ENCODE measurements around the gene FAM107B.

Gene FAM107B

DNA sequence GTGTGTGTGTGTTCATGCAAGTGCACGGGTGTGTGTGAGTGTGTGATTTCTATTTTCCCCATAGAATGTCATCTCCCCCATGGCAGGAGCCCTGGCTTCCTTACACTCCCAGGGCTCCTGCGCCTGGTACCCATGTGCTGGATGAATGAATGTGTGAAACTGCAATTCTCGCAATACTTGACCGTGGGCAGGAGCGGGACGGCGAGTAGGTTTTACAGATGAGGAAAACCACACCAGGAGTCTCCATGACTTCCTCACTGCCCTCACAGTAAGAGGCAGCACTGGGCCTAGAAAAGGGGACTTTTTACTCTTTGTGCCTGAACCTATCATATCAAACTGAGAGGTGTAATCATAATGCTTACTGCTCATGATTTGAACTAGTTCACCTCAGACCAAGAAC is 276.4 kb downstream of the FAM107B start:
- no peak for DNase-seq (ENCODE audit: low spot score)

DNA sequence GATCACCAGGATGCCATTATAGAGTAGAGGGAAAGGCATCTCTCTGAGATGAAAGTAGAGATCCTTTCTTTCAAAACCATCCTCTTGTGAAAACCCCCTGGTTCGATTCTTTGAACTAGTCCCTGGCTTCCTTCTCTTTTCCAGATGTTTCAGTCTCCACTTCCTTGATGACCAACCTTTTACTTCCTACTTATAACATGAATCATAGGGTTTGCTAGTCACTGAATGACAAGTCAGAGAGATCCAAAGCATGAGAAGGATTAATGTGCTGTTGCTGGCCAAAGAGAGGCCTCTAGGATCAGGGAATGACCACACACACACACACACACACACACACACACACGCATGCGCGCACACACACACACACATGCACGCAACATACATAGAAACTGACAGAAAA is 282.9 kb downstream of the FAM107B start:
- no peak for DNase-seq (ENCODE audit: low spot score)

DNA sequence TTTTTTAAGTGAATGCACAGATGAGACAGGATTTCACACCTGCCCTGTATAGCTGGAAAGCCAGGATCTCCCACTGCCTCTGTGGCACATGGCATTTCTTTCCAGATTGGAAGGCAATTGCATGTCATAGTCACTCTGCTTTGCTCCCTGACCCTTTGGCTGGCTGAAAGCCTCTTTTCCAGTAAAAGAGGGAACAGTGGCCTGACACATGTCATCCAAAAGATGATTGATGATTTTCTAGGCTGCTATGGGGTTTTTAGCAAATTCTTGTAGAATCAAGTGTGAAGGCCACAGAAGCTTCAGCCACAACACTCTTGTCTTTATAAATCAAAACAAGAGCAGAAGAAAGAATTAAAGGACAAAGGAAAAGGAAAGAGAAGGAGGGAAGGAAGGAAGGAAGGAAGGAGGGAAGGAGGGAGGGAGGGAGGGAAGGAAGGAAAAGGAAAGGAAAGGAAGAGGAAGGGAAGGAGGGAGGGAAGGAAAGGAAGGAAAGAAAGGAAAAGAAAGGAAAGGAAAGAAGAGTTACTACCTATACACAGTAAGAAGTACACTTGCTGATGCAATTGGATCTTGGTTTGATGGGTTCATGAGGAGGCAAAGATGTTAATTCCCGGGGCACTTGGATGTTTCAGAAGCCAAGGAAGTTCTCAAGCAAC is 285.0 kb downstream of the FAM107B start:
- DNase-seq (ENCODE audit: low spot score), result no peak

DNA sequence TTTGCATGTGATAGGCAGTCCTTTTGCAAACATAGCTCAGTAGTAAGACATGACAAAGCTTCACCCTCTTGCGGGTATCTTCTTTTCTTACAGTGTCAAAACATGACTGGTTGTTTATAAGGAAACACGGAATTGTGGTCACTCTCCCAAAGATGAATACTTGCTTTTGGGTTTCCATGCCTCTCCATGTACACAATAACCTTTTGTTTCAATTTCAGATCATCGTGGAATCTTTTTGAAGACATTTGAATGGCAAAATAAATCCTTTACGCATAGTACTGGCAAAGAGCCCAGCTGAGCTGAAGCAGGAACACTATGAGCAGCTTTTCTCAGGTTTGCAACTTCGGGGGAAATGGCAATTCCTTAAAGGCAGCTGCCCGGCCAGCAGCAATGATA is 287.2 kb downstream of the FAM107B start:
- no peak for DNase-seq (ENCODE audit: low spot score)

DNA sequence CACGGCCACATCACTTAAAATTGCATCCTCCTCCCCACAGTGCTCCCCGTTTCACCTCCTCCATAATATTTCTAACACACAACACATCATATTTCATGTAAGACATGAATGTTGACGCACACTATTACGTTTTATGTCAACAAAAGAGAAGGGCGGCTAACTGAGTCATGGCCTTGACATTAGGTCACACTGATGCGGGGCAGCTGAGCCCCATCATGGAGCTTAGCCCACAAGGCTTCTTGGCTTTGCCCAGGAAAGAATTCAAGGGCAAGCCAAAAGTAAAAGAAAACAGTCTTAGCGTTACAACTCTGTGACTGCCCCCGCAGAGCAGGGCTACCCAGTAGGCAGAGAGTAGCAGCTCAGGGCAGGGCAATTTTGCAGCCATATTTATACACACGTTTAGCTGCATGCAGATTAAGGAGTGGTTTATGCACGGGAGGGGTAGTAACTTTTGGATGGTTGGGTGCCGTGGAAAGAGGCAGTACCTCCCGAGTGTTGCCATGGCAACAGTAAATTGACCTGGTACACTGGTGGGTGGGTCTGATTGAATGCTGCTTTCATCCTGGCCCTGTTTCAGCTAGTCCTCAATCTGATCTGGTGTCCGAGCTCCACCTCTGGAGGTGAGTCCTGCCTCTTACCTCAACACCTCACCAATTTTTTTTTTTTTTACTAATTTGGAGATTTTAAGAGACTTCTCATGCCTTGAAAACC is 287.8 kb downstream of the FAM107B start:
- DNase-seq (ENCODE audit: low spot score), result no peak

DNA sequence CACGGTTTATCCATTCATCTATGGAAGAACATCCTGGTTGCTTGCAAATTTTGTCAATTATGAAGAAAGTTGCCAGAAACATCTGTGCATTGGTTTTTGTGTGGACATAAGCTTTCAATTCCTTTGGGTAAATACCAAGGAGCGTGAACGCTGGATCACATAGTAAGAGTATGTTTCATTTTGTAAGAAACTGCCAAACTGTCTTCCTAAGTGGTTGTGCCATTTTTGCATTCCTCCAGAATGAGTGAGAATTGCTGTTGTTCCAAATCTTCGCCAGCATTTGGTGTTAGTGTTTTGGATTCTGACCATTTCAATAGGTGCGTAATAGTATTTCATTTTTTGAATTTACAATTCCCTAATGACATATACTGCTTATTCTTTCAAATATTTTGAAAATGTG is 288.7 kb downstream of the FAM107B start:
- DNase-seq (ENCODE audit: low spot score), result no peak

DNA sequence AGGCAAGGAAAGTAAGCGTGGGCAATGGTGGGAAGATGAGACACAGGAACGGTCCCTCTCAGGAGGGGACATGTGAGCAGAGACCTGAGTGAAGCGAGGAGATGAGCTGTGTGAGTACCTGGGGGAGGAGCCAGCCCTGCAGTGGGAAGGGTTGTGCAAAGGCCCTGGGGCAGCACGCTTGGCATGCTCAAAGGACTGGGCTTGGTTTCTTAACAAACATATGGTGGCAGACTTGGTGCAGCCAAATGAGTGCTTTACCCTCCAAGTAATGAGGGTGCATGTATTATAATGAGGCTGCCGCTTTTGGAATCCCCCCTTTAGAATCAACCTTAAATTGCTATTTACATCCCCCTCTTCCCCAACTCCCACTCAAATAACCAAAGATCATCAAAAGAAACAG is 291.3 kb downstream of the FAM107B start:
- no peak for DNase-seq (ENCODE audit: low spot score)

DNA sequence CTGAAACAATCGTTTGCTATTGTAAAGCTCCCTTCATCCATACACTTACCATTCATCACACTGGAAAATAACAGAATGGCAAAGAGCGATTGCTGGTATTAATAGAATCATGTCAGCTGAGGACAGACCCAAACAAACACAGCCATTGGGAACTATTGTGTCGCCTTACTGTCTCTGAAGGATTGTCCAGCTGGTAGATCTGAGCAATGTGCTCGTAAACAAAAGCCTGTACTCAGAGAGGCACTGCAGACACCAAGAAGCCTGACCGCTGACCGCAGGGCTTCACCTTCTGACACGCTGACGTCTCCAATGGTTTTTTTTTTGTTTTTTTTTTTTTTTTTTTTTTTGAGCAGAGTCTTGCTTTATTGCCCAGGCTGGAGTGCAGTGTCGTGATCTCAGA is 292.9 kb downstream of the FAM107B start:
- DNase-seq (ENCODE audit: low spot score), result no peak

DNA sequence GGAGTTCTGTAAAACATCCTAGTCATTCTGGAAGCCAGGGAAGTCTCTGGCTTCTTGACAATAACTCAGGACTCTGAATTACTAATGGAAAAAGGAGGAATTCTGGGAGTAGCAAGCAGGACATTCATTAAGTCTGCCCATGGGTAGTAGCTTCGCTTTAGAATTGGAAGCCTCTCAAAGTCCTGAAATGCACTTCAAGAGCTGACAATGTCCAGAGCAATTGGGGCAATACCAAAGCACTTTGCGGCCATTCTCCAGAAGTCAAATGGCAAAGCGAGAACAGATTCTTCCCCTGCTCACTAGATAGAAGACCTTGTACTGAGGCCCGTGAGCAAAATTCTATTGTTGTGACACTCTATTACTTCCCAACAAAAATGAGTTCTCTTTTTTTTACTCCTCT is 293.7 kb downstream of the FAM107B start:
- DNase-seq (ENCODE audit: low spot score), result no peak

DNA sequence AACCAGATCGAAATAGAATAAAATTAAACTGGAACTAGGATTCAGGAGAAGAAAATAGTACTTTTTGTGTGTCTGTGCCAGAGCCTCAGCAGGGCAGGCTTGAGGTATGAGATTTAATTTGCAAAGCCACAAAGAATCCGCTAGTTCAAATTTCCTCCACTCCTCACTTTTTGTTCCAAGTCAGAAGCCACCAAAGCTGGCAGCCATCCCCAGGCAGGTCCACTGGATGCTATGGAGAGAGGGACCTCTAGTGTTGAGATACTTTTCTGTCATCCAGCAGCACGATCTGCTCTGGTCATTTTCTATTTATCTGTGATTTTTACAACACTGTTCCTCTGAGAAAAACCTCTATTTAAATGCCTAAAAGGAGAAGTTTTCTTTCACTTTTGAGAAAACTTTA is 296.1 kb downstream of the FAM107B start:
- peak; percentile 49 for DNase-seq (ENCODE audit: low spot score)

DNA sequence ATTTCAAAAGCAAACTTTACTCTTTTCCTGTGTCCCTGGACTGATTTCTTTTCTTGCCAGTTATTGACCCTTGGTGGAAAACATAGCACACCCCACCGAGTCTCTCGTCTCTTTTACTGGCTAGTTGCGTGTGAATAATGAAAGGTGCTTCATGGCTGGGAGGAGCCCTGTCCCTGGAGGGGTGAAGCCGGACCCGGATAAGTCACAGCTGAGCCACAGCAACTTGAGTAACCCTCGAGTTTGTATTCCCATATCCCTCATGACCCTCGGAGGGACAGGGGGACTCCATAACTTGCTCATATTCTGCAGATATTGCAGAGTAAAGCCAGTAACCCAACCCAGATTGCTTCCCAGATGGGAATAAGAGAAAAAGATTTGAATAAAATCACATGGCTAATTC is 296.5 kb downstream of the FAM107B start:
- DNase-seq (ENCODE audit: low spot score), result no peak

DNA sequence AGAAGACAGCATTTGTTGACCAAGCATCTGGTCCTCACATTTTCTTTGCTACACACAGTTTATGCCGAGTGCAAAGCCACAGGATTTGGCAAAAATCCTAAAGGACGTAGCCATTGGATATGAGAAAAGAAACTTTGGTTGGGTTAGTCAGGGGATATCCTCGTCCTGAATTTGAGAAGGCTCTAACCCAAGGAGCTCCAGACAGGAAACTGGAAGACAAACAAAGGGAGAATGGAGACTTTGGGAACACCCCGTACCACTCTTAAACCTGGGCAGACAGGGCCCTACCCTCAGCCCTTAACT is 297.3 kb downstream of the FAM107B start:
- no peak for DNase-seq (ENCODE audit: low spot score)

DNA sequence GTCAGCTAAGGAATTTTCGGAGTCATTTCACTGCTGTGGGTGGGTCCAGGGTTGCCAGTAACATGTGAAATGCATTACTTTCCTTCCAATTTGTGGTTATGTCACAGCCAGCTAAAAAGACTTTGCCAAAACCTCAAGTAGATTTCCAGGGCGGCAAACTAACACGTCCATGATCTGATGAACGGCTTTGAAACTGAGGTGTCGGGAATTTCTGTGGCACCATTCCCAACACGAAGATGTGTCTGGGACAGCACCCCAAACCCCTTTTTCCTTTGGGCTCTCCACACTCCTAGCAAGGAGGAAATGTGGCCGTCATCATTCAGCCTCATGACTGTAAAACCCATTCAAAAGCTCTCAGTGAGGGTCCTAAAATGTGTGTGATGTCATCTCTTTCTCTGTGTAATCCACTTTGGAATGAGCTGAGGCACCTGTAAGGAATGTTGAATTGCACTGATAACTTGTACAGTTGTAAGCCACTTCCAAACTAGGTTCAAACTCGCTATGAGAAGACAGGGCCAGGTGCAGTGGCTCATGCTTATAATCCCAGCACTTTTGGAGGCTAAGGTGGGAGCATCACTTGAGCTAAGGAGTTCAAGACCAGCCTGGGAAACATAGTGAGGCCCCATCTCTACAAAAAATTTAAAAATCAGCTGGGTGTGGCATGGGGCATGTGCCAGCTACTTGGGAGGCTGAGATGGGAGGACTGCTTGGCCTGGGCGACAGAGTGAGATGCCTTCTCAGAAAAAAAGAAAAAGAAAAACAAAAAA is 297.9 kb downstream of the FAM107B start:
- DNase-seq (ENCODE audit: low spot score), result no peak

DNA sequence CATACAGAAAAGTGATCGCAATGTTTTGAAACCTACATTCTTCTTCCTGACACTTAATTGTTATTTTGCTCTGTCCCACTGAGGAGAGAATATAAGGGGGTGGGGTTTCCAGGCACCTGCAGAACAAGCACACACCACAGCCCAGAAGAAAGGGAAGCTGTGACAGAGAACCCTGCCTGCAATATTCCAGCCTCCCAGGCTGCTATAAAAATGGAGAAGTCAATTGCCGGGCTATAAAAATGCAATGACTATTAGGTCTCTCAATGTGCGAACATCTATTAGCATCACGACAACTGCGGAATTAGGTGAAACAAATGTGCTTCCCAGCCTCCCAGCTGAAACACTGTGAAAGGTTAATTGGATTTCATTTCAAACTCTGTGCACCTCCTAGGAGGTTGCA is 298.7 kb downstream of the FAM107B start:
- DNase-seq (ENCODE audit: low spot score), result no peak

DNA sequence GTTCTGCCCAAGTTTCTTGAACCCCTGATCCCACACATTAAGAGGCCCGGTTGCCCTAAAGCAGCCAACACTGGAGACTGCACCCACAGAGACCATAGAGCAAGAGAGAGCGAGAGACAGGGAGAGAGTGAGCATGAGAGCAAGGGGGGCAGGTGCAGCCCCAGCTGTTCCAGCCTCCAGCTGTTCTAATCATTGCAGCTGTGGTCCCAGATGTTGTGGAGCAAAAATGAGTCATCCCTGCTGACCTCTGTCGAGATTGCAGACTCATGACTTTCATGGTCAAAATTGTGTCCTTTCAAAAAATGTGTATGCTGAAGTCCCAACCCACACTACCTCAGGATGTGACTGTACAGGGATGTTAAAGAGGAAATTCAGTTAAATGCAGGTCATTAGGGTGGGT is 300.0 kb downstream of the FAM107B start:
- no peak for DNase-seq (ENCODE audit: low spot score)

DNA sequence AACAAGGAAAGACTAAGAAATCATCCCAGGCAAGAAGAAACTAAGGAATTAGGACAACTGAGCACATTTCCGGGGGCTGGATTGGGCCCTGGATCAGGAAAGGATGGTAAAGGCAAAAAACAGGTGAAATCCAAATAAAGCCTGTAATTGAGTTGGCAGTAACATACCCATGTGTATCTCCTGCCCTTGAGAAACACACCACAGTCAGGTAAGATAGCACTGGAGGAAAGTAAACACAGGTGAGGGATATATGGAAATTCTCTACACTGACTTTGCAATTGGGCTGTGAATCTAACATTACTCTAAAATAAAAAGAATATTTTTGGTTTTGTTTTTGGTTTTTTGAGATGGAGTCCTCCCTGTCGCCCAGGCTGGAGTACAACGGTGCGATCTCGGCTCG is 303.8 kb downstream of the FAM107B start:
- DNase-seq (ENCODE audit: low spot score), result no peak

DNA sequence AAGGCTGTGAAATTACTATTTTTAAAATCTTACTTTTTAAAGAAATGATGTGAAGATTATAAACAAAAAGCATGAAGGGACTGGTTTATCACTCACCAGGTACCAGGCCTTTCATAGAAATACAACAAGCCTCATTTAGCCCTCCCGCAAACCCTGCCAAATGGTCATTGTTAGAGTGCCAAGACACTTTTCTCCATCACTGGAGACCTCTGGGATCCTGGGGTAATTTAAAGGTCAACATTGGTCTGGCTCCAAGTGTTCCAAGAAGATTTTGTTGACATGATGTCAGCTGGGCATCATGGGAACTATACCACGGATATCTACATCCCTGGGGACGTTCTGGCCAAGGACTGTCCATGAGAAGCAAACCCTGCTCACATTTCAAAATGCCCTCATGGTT is 306.0 kb downstream of the FAM107B start:
- no peak for DNase-seq (ENCODE audit: low spot score)

Measured in NAMALWA (cell line).